H9 (cell line): ENCODE data around the gene ZSCAN31. TPM values are rescaled to one million over a fixed set of nuclear protein-coding genes. Genes with fewer than 3 reads are reported as not detected.

Experiments
- DNase-seq: peaks from one replicate; pipeline ENCODE4 v3.0.0-alpha.2; 2017
- H2AFZ ChIP-seq: one replicate; pipeline ENCODE4 v1.6.1; 2013; ENCODE audit warnings: mild to moderate bottlenecking, low read length, control low read depth, moderate library complexity
- H2AK5ac ChIP-seq: 2 replicates; pipeline ENCODE4 v1.6.1; 2013; ENCODE audit warnings: low read length, control low read depth, mixed read lengths; ENCODE audit not compliant: insufficient read length
- H2BK120ac ChIP-seq: one replicate; pipeline ENCODE4 v1.6.1; 2013; ENCODE audit warnings: low read depth, mild to moderate bottlenecking, low read length, control low read depth, inconsistent platforms; ENCODE audit not compliant: poor library complexity, severe bottlenecking
- H2BK12ac ChIP-seq: 2 replicates; pipeline ENCODE4 v1.6.1; 2013; ENCODE audit warnings: low read length, control low read depth, mixed read lengths, low read depth; ENCODE audit not compliant: insufficient read length
- H2BK15ac ChIP-seq: 2 replicates; pipeline ENCODE4 v1.6.1; 2013; ENCODE audit warnings: low read depth, low read length, control low read depth
- H2BK20ac ChIP-seq: one replicate; pipeline ENCODE4 v1.6.1; 2013; ENCODE audit warnings: low read depth, mild to moderate bottlenecking, low read length, control low read depth, inconsistent platforms; ENCODE audit not compliant: poor library complexity, severe bottlenecking
- H2BK5ac ChIP-seq: 2 replicates; pipeline ENCODE4 v1.6.1; 2013; ENCODE audit warnings: low read length, control low read depth, mixed read lengths; ENCODE audit not compliant: insufficient read length
- H3K14ac ChIP-seq: 2 replicates; pipeline ENCODE4 v1.6.1; 2013; ENCODE audit warnings: low read length, control low read depth; ENCODE audit not compliant: insufficient read depth
- H3K18ac ChIP-seq: 2 replicates; pipeline ENCODE4 v1.6.1; 2013; ENCODE audit warnings: low read depth, mild to moderate bottlenecking, mixed read lengths, low read length, control low read depth; ENCODE audit not compliant: insufficient read length
- H3K23ac ChIP-seq: 2 replicates; pipeline ENCODE4 v1.6.1; 2013; ENCODE audit warnings: low read length, control low read depth, mixed read lengths, low read depth; ENCODE audit not compliant: insufficient read length
- H3K23me2 ChIP-seq: 2 replicates; pipeline ENCODE4 v1.6.1; 2013; ENCODE audit warnings: low read depth, mild to moderate bottlenecking, mixed read lengths, low read length, control low read depth; ENCODE audit not compliant: insufficient read length, poor library complexity, severe bottlenecking
- H3K27ac ChIP-seq: 2 replicates; pipeline ENCODE4 v1.5.1; 2013; ENCODE audit warnings: low read length, control low read depth, mixed read lengths, low read depth; ENCODE audit not compliant: insufficient read length
- H3K27me3 ChIP-seq: 2 replicates; pipeline ENCODE4 v1.6.1; 2013; ENCODE audit warnings: low read length, control low read depth, inconsistent platforms; ENCODE audit not compliant: insufficient read depth
- H3K4ac ChIP-seq: 2 replicates; pipeline ENCODE4 v1.6.1; 2013; ENCODE audit warnings: low read depth, mild to moderate bottlenecking, control low read depth, inconsistent platforms, low read length, moderate library complexity
- H3K4me1 ChIP-seq: 2 replicates; pipeline ENCODE4 v1.6.1; 2013; ENCODE audit warnings: low read length, control low read depth, inconsistent platforms; ENCODE audit not compliant: insufficient read depth
- H3K4me2 ChIP-seq: 2 replicates; pipeline ENCODE4 v1.6.1; 2013; ENCODE audit warnings: low read length, control low read depth, mixed read lengths; ENCODE audit not compliant: insufficient read length, insufficient read depth
- H3K56ac ChIP-seq: 2 replicates; pipeline ENCODE4 v1.6.1; 2013; ENCODE audit warnings: low read depth, mild to moderate bottlenecking, mixed read lengths, low read length, control low read depth; ENCODE audit not compliant: insufficient read length
- H3K79me1 ChIP-seq: 2 replicates; pipeline ENCODE4 v1.6.1; 2013; ENCODE audit warnings: low read depth, mild to moderate bottlenecking, moderate library complexity, low read length, control low read depth, inconsistent platforms; ENCODE audit not compliant: insufficient read depth, poor library complexity, severe bottlenecking
- H3K79me2 ChIP-seq: 2 replicates; pipeline ENCODE4 v1.6.1; 2013; ENCODE audit warnings: low read length, control low read depth, inconsistent platforms; ENCODE audit not compliant: insufficient read depth
- H3K9ac ChIP-seq: 2 replicates; pipeline ENCODE4 v1.6.1; 2013; ENCODE audit warnings: low read length, control low read depth, mixed read lengths; ENCODE audit not compliant: insufficient read length; ENCODE audit errors: extremely low read depth
- H3K9me3 ChIP-seq: one replicate; pipeline ENCODE4 v1.6.1; 2013; ENCODE audit warnings: low read depth, low read length, inconsistent platforms; ENCODE audit not compliant: control insufficient read depth
- H3T11ph ChIP-seq: one replicate; pipeline ENCODE4 v1.6.1; 2013; ENCODE audit warnings: mild to moderate bottlenecking, low read length, control low read depth, inconsistent platforms
- H4K20me1 ChIP-seq: one replicate; pipeline ENCODE4 v1.6.1; 2013; ENCODE audit not compliant: control insufficient read depth, insufficient read length, insufficient read depth
- H4K5ac ChIP-seq: 2 replicates; pipeline ENCODE4 v1.6.1; 2013; ENCODE audit warnings: low read depth, mild to moderate bottlenecking, mixed read lengths, low read length, control low read depth; ENCODE audit not compliant: insufficient read length
- H4K8ac ChIP-seq: replicated peaks from 2 replicates; pipeline ENCODE4 v1.6.1; 2013; ENCODE audit warnings: low read length, control low read depth, mixed read lengths, low read depth; ENCODE audit not compliant: insufficient read length
- H4K91ac ChIP-seq: 2 replicates; pipeline ENCODE4 v1.6.1; 2013; ENCODE audit warnings: low read depth, mild to moderate bottlenecking, moderate library complexity, mixed read lengths, low read length, control low read depth; ENCODE audit not compliant: insufficient read length
- H3K27ac Mint-ChIP-seq, 3 experiments: 2 replicates in 2 of 3; 3 replicates in 1 of 3; pipeline ENCODE4 v1.8.0; 2020 to 2021; ENCODE audit warnings: mixed read lengths in 3 of 3, mild to moderate bottlenecking in 1 of 3, moderate library complexity in 1 of 3
- H3K27me3 Mint-ChIP-seq: 2 replicates; pipeline ENCODE4 v1.8.0; 2021; ENCODE audit warnings: low read depth, mild to moderate bottlenecking, moderate library complexity, mixed read lengths
- H3K36me3 Mint-ChIP-seq, 3 experiments: 2 replicates in 2 of 3; 3 replicates in 1 of 3; pipeline ENCODE4 v1.8.0; 2020 to 2021; ENCODE audit warnings: low read depth in 3 of 3, mixed read lengths in 3 of 3; ENCODE audit not compliant: insufficient read depth in 1 of 3
- H3K4me1 Mint-ChIP-seq, 2 experiments: 2 replicates each; pipeline ENCODE4 v1.8.0; 2020; ENCODE audit warnings: mixed read lengths in 2 of 2
- H3K4me3 Mint-ChIP-seq, 2 experiments: 2 replicates in 1 of 2; 3 replicates in 1 of 2; pipeline ENCODE4 v1.8.0; 2020 to 2021; ENCODE audit warnings: mild to moderate bottlenecking in 2 of 2, mixed read lengths in 2 of 2, moderate library complexity in 1 of 2
- H3K9me3 Mint-ChIP-seq, 2 experiments: 2 replicates in 1 of 2; 3 replicates in 1 of 2; pipeline ENCODE4 v1.8.0; 2020; ENCODE audit warnings: mild to moderate bottlenecking in 2 of 2, mixed read lengths in 2 of 2, moderate library complexity in 1 of 2
- CTCF ChIP-seq: fragments of 200-600 bp; sonication (generic); conservative IDR thresholded peaks from 3 replicates; pipeline ENCODE4 v1.8.0; 2021; ENCODE audit warnings: antibody characterized with exemption, mild to moderate bottlenecking
- total RNA-seq: library from RNA; stranded (reverse); gene quantifications from 2 replicates; pipeline ENCODE4 v1.2.1, GENCODE V29; 2021

ZSCAN31 gene
- total RNA-seq, 1 experiment from 2014 or later: 7.1 TPM

- H2AFZ ChIP-seq: no peak overlapping the region
- no peak overlapping the region for H2BK15ac ChIP-seq
- no peak overlapping the region for H3K4me2 ChIP-seq
- no peak overlapping the region for H2AK5ac ChIP-seq
- H3K23me2 ChIP-seq: no peaks in the 10 kb centered on the region
- no peaks in the 10 kb centered on the region for H3K4me1 ChIP-seq
- Mint-ChIP-seq H3K36me3 (peaks cover 13 to 44% (median 37%) of the 10 kb centered on the region in 3 experiments; a peak in 6 of 7 replicates), H3K4me3 (no peak overlapping the region), H3K27ac (no peak overlapping the region), H3K9me3 (peaks cover 0 to 3% of the 10 kb centered on the region in 2 experiments; a peak in 2 of 5 replicates), H3K27me3 (no peaks in the 10 kb centered on the region), H3K4me1 (no peaks in the 10 kb centered on the region)
- no peak overlapping the region for H2BK120ac ChIP-seq
- H2BK12ac ChIP-seq: no peak overlapping the region
- no peak overlapping the region for H3K14ac ChIP-seq
- H4K91ac ChIP-seq: no peak overlapping the region
- H4K8ac ChIP-seq: no peak overlapping the region
- H2BK5ac ChIP-seq: no peak overlapping the region
- H3K27ac ChIP-seq: no peak overlapping the region
- no peak for DNase-seq
- H3K9ac ChIP-seq: no peak overlapping the region
- no peak for TF ChIP-seq CTCF
- no peaks in the 10 kb centered on the region for H4K20me1 ChIP-seq
- no peaks in the 10 kb centered on the region for H3K9me3 ChIP-seq
- no peaks in the 10 kb centered on the region for H3K79me2 ChIP-seq
- H3K23ac ChIP-seq: no peak overlapping the region
- no peak overlapping the region for H3T11ph ChIP-seq
- no peak overlapping the region for H2BK20ac ChIP-seq
- no peak overlapping the region for H4K5ac ChIP-seq
- no peaks in the 10 kb centered on the region for H3K79me1 ChIP-seq
- no peaks in the 10 kb centered on the region for H3K27me3 ChIP-seq
- H3K56ac ChIP-seq: no peak overlapping the region
- H3K4ac ChIP-seq: no peak overlapping the region
- H3K18ac ChIP-seq: no peak overlapping the region
Measured at GRCh38 chr6:28291573-28291972, 44.4 kb downstream of the ZSCAN31 start.
